Measurements from ENCODE around the gene GAPT. TPM values are rescaled to one million over a fixed set of nuclear protein-coding genes. Genes with fewer than 3 reads are reported as not detected.
A peak's percentile ranks its signal among the peaks of the same experiment; 100 is the strongest.

Gene GAPT
- total RNA-seq, 1 donor from 2014 or later: 1.2 TPM

GRCh38 chr5:58462154-58462553, 29.1 kb upstream of the GAPT start:
- DNase-seq: no peak

DNA sequence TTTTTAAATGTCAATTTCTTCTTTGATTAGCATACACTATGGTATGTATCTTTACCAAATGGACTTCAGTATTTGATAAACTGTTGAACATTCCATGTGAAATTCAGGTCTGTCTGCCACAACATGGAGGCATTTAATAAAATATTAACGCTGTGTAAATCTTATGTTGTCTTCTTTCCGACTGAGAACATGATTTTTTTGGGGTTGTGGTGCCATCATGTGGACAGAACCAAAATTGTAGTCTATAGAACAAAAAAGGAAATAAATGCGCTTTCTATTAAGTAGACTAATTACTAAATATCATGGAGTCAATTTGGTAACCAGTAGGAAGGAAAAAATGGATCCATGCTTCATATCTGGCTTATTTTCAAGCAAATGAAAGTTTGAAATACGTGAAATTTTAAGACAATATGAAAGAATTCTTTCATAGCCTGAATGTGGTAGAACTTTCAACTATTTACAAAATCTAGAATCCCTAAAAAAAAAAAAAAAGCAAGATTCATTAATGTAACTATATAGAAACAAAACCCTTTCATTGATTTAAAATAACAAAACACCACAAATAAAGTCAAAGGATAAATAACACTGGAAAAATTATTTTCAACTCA, 28.5 kb upstream of the GAPT start:
- DNase-seq: peak; percentile 56

GRCh38 chr5:58466939-58467338, 24.3 kb upstream of the GAPT start:
- no peak for DNase-seq

- no peak for DNase-seq
Observed at GRCh38 chr5:58469896-58470295, 21.3 kb upstream of the GAPT start.

GRCh38 chr5:58475404-58475803, 15.8 kb upstream of the GAPT start:
- DNase-seq: no peak

GRCh38 chr5:58477760-58478376, 13.4 kb upstream of the GAPT start:
- no peak for DNase-seq

DNA sequence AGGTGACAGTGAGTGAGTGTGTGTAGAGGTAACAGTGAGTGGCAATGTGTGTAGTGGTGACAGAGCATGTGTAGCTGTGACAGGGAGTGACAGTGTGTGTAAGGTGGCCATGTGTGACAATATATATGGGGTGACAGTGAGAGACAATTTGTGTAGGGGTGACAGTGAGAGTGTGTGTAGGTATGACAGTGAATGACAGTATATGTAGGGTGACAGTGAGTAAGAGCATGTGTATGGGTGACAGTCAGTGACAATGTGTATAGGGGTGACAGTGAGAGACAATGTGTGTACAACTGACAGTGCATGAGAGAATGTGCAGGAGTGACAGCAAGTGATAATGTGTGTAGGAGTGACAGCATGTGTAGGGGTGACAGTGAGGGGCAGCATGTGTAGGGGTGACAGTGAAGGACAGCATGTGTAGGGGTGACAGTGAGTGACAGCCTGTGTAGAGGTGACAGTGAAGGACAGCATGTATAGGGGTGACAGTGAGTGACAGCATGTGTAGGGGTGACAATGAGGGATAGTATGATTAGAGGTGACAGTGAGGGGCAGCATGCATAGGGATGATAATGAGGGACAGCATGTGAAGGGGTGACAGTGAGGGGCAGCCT, 10.1 kb upstream of the GAPT start:
- no peak for DNase-seq

DNA sequence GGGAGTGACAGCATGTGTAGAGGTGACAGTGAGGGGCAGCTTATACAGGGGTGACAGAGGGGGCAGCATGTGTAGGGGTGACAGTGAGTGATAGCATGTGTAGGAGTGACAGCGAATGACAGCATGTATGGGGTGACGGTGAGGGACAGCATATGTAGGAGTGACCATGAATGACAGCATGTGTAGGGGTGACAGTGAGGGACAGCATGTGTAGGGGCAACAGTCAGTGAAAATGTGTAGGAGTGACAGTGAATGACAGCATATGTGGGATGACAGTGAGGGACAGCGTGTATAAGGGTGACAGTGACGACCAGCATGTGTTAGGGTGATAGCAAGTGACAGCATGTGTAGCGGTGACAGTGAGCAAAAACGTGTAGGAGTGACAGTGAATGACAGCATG, 9.4 kb upstream of the GAPT start:
- no peak for DNase-seq

GRCh38 chr5:58482536-58482935, 8.7 kb upstream of the GAPT start:
- DNase-seq: no peak

- no peak for DNase-seq
Observed at GRCh38 chr5:58484505-58484904, 6.7 kb upstream of the GAPT start.

GRCh38 chr5:58486290-58486689, 4.9 kb upstream of the GAPT start:
- DNase-seq: no peak

- DNase-seq: no peak
Observed at GRCh38 chr5:58490402-58491050, 709 bp upstream of the GAPT start.

- DNase-seq: no peak
Observed at GRCh38 chr5:58493141-58493540, 1.9 kb downstream of the GAPT start.

DNA sequence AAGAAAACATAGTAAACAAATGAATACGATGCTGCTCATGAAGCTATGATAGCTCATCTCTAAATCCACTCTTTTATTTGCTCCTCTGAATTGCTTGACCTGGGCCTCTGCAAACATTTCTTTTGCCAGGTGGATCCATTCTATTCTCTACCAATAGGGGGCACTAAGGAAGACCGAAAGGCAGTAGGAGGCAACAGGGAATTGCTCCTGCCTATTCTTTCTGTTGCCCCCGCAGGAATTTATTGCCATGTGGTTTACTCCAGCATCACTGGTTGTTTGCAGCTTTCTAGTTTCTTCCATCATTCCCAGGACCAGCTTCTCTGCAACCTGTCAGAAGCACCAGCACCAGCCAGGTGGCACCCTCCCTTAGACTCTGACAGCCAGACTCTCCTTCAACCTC, 5.3 kb downstream of the GAPT start:
- no peak for DNase-seq

- no peak for DNase-seq
Observed at GRCh38 chr5:58497386-58497785, 6.2 kb downstream of the GAPT start.

DNA sequence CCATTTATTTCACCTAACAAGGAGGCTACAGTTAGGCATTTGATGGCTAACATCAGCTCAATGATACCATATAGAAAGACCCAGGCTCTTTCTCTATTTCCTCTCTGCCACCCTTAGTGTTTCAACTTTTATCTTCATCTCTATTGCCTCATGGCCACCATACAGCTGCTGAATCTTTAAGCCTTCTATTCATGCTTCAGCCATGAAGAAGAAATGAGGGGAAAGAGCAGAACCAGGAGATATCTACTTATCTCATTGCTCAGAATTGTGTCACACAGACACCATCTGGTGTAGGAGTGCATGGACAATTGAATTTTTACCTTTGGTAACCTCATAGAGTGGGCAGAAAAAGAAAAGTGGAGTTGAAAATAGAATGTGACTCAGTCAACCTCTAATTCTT, 6.7 kb downstream of the GAPT start:
- no peak for DNase-seq

GRCh38 chr5:58498340-58498942, 7.2 kb downstream of the GAPT start:
- DNase-seq: peak; percentile 11

DNA sequence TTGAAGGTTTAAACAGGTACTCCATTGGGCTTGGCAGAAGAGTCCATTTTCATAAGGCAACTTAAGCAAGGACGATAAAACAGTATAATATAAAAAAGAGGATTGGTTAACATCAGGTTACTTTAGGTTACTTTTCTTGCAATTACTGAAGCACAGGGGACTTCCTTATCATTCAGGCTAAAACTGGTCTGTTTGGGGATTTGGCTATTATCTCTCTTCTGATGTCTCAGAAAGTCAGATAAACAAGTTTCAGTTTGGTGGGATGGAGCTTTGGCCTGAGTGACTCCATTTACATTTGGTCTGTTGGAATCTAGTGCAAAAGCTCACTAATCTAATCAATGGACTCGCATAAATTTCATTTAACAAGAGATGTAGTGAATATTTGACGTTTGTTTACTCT, 8.0 kb downstream of the GAPT start:
- no peak for DNase-seq

DNA sequence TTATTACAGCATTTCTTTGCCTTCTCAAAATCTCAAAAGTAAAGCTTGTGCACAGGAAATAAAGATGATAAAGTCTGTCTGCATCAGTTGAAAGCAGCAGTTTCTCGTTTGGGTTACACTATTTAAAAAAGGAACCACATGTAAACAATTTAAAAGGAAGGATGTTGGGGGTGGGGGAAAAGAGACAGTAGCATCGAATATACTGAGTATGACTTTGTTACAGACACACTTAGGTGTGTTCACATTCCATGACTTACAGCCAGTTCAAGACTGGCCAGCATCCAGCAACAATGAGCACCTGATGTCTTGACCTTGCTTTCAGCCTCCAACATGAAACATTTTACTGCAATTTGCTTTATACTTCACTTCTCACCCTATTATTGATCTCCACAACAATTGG, 8.7 kb downstream of the GAPT start:
- no peak for DNase-seq

DNA sequence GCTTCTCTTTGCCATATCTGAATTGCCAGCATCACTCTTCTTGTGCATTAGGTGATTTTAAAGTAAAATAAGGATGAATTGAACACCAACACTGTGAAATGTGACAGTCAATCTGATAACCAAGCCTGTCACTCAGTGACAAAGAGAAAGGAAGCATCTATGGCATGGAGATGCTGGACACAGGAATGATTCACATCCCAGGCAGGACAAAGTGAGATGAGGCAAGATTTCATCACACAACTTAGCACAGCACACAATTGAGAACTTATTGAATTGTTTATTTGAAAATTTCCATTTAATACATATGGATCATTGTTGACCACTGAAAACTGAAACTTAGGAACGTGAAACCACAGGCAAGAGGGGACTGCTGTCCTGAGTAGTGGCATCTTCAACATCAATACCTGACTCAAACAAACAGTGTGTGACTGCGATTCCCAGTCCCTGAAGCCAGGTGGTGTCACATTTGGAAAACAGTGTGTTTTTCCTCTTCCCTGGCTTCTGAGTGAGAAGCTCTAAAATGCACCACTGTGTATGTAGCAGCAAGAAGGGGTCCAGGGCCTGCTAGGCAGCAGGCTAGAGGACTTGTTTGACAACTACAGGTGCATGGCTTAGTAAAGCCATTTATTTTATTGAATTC, 10.7 kb downstream of the GAPT start:
- no peak for DNase-seq

- DNase-seq: no peak
Observed at GRCh38 chr5:58503390-58504046, 12.3 kb downstream of the GAPT start.

DNA sequence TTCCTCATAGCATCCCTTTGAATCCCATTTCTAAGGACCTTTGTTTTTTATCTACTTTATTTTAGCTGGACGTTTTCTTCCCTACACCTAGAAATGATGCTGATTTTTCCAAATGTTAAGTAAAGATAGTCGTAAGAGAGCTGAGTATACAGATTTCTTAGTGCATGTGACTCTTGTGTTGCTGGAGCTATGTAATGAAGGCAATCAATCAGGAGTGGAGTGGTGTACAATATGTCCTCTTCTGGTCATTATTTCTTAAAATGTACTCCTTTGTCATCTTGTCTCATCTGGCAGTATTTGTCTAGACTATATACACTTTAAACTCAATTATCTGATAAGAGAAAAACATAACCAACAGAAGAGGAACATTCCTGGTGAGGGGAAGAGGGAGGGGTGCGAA, 13.5 kb downstream of the GAPT start:
- DNase-seq: no peak
